NCI-H1417 (cell line): Measurements from ENCODE around the gene ZNF804B.

ENCODE experiments used
- DNase-seq, 3 experiments: peaks; one replicate each; lab custom pipeline; 2025; lab: John Stamatoyannopoulos, UW

The ZNF804B gene

DNA sequence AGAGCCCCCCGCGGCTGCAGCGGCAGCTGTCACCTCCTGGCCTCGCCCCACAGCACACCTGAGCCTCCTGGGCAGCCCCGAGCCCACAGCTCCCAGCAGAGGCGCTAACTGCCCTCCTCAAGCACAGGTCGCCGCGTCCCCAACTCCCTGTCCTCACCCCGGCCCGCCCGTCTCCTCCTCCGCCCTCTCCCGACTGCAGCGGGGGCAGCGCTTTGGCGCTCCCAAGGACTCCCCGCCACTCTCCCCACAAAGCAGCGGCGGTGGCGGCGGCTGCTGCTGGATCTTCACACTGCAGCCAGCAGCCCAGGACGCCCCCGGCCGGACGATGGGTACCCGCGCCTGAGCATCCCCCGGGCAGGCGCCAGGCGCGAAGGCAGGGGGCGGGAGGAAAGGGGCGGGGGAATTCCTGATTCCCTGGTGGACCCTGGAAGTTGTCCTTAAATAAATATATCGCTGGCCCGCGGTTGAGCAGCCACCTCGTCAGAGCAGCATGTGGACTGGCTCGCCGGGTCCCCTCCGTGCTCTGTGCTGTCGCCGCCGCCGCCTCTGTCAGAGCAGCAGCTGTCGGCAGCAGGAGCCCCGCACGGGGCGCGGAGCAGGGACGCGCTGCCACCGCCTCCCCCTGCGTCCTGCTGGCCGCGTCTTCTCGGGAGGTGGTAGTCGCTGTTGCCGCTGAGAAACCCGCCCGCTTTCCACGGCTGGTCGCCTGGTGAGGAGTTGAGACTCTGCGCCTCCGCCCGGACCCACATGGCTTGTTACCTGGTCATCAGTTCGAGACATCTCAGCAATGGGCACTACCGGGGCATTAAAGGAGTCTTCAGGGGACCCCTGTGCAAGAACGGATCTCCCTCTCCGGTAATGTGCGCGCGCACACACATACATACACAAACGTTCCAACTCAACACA, at the start of gene ZNF804B:
ZNF804B (plus strand) TSS at position 471 of the 906 bp plus-strand sequence; CDS start at position 748, 277 bp downstream.
- peak; percentile 34 to 94 (median 91) for DNase-seq

DNA sequence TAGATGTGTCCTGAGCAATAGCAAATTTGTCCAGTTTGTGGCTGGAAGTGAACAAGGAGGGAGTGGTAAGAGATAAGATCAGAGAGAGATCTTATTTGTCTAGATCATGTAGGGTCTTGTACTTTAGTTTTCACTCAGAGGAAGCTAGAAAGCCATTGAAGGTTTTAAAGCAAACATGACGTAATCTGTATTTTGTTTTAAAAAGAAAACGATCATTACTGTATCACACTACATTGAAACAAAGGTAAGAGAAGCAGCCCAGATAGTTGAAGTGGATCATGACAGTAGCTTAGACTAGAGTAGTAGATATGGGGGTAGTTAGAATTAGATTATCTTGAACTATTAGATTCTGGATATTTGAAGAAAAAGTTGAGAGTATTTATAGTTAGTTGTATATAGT, 23.6 kb upstream of the ZNF804B start:
- DNase-seq, result no peak

DNA sequence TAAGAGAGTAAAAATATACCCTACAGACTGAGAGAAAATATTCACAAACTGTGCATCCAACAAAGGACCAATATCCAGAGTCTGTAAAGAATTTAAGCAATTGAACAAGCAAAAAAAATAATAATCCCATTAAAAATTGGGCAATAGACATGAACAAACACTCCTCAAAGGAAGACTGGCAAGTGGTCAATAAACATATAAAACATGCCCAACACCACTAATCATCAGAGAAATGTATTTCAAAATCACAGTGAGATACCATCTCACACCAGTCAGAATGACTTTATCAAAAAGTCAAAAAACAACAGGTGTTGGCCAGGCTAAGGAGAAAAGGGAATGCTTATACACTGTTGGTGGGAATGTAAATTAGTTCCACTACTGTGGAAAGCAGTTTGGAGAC, 21.9 kb upstream of the ZNF804B start:
- DNase-seq, result no peak

DNA sequence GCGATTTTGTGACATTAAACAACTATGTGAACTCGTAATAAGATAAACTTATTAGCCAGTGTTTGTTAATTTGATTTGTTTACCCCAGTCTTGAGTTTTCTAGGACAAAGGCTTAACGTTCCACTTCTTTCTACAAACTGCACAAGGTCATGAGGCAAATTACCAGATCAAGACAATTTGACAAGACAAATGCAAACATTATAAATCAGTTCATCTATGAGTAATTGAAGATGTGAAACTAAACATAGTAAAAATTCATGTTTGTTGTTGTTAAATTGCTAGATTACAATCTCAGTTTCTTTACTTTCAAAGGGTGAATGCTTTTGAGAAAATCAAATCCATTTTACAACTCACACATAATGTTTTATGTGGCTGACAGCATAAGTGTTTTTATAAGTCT, 13.4 kb upstream of the ZNF804B start:
- DNase-seq, result peak in 1 of 3 experiments; percentile 73

DNA sequence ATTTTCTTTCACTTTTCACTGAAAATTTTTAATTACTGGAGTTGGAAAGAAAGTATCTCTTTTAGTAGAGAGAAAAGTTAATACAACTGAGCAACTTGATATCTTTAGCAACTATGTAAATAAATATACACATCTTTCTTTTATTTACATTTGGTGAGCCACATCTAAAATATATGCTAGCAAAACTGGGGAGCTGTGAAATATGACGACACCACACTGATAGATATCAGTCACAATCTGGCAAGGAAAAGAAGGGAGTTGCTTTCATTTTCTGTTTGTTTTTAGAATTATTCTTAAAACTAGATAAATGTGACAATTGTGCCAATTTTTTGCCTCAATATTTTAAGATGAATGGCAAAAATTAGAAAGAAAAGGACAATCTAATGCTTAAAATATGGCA, 2.7 kb upstream of the ZNF804B start:
- DNase-seq, result no peak

DNA sequence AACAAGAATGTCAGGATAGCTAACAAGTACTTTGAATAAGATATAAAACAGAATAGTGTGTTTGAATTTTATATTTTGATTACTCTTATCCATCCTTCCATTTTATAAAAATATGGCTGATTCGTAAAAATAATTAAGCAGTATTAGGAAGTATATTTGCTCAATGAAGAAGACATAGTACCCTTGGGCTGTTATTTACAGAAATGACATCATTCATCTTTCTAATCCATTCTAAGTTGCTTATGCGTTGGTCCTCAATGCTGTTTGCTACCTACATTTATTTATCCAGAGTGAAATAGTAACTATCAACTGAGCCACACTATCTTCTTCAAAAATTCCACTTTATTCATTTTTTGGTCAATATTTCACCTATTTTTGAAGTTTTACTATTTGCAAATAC, 2.1 kb upstream of the ZNF804B start:
- peak in 1 of 3 experiments; percentile 73 for DNase-seq

DNA sequence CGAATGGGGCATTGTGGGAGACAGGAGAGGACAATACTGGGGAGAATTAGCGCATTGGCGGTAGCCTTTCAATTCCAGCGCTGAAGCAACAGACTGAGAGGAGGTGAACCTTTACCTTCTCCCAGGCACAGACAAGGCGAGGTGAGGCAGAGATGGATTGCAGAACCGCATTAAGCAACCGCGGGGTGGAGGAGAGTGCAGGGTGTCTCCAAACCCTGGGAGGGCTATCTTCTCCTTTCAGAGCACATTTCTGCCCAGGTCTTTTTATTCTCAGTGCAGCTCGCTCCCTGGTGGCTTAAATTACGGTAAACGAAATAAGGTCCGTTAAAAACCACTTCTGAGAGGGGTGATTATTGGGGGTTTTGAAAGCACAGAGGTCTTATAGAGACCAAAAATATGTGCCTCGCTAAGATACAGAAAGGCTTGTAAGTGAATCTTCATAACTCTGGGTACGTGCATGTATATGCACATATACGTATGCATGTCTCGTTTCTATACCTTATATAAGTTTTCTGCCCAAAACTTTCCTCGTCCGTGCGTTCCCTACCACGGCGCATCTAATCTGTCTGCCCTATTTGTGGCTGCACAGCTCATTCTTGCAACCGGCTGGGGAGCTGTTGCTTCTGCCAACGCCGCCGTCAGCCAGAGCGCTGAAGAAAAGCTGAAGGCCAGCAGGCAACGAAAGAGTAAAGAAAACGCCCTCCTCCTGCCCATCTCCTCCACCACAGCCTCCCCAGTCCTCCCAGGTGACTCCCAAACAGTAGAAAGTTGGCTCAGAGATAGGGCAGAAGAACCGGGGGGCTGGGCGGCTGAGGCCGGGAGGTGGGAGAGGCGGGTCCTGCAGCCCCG, 895 bp upstream of the ZNF804B start:
- peak; percentile 41 to 91 (median 90) for DNase-seq

DNA sequence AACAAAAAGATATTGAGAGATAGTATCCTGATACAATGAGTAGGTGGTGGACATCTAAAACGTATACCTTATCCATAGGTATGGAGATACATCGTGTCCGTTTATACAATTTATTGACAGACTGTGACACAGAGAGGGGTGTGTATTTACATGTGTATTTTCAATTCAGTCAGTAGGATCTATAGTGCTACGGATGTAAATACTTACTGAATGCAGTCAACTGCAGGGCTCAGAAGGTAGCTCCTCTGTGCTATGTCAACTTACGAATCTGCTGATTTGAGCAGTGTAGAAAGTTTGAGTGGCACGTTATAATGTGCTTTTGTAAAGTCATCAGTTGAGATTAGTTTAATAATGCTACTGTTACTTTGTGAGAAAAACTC, 626 bp downstream of the ZNF804B start:
- no peak for DNase-seq

DNA sequence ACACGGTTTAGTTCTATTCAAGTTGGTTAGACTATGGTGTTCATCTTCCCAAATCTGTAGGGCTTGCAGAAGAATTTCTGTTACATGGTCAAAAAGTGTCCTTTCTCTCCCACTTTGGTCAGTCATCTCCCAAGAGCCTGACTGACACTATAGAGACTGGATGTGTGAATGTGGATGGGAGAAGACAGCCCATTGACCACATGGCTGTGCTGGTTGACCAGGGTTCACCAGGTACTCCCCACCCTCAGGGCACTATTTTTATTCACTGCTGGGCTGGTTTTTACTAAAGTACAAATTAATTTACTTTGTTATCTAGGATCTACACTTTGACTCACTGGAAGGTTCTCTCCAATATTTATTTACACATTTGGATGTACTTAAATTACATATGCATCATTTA, 2.3 kb downstream of the ZNF804B start:
- peak in 1 of 3 experiments; percentile 44 for DNase-seq

DNA sequence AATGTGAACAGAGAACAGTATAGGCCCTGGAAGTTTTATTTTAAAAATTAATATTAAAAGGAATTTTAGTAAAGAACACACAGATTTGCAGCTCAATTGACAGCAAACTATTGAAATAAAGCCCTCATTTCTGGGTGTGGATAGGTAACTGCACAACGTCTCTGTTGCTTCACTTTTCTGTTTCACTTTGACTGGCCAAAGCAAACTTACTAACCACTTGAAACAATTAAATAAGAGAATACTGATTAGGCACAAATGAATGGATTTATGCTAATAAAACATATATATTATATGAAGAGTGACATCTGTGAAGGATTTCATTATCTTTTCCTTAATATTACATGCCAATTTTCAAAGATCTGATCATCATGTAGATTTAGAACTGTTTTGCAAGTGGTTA, 11.9 kb downstream of the ZNF804B start:
- DNase-seq, result no peak

DNA sequence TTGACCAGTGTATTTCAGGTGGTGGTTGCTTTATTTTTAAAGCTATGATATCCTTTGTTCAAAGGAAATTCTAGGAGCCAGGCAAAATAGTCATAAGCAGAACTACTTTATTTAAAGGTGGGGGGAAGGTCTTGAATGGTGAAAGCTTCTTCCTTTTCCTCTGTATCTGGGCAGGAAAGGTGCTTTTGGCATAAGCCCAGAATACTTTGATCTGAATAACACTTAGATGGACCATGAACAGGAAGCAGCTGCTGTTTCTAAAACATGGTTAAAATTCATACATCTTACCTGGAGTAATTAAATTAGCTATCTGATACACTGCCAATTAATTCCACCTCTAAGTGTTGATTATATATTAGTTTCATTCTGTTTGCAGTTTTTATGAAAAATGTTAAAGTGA, 13.3 kb downstream of the ZNF804B start:
- peak in 1 of 3 experiments; percentile 63 for DNase-seq

DNA sequence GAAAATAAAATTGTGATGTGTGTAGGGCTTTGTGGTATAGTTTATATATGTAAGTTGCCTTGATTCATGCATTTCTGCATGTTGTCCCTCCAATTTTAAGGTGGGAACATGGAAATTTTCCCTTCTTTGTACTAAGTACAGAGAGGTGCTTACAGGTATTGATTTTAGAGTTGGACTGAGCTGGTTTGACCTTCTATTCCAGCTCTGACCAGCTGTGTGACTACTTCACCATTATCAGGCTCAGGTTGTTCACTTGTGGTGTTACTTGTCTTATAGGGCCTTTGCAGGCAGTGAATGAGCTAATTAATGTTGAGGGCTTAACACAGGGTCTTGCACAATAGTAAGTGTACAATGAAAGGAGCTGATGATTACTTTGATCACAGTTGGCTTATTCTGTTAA, 16.3 kb downstream of the ZNF804B start:
- DNase-seq, result peak in 1 of 3 experiments; percentile 42

DNA sequence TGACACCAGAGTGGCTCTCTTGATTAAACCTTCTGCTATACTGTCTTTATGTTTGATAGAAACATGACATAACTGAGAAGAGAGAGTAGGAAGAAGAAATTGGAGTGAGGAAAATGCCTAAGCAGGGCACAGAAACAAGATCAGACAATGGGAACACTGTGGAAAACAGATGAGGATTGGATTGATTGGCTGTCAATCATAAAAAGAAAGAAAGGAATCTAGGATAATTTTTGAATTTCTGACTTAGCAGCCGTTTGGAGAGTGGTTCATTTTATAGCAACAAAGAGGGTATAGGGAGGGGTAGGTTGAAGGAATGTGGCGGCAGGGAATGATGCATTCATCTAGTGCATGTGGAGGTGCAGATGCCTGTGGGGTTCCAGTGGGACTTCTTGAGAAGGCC, 28.3 kb downstream of the ZNF804B start:
- no peak for DNase-seq

DNA sequence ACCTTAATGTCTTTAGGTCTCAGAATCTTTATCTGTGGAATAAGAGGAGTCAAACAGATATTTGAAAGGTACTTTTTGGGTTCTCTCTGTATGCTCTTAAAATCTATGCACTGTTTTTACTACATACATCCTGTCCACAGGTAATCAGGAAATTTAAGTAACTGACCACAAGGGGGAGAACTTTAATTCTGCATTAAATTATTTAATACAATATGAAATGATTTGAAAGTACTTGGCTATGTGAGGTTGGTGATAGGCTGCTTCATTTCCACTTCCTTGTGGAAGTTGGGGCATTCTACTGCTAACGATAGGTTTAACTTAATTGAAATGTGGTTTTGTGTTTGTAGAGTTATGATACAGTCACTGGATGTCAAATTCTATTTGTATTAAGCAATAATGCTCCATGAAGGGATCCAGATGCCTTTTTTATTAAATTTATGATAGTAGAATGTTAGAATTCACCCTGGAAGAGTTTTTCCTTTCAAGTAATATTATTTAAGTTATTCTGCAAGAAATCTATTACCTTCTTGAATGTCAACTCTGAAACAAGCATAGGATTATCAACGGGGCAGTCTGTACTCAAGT, 30.1 kb downstream of the ZNF804B start:
- peak in 2 of 3 experiments; percentile 47 to 70 for DNase-seq

DNA sequence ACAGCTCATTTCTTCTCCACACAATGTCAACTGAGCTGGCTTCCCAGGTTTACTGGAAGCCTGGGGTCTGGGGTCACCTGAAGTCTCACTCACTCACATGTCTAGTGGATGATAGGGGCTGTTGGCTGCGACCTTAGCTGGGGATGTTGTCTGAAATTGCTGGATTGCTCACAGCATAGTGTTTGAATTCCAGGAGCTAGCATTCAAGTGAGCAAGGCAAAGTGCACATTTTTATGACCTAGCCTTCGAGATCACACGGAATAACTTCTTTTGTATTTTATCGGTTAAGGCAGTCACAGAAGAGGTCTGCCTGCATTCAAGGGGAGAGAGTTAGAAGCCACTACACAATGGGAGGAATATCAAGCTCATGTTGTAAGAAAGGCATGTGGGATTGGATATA, 32.4 kb downstream of the ZNF804B start:
- DNase-seq, result no peak

DNA sequence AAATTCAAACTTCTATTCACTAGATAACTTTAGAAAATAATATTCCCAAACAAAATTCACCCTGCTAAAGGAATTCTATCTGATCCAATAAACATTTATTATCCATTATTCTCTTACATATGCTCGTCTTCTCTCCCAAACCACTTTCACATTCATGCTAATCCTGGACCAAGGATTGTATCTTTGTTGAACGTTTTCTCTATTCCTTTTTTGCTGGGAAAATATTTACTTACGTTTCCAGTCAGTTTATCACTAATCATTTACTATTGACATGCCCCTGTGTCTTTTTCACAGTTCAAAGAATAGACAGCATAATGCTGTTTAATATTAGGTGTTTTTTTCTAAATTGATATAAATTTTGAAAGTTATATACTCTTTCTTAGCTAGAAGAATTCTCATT, 32.9 kb downstream of the ZNF804B start:
- DNase-seq, result no peak

DNA sequence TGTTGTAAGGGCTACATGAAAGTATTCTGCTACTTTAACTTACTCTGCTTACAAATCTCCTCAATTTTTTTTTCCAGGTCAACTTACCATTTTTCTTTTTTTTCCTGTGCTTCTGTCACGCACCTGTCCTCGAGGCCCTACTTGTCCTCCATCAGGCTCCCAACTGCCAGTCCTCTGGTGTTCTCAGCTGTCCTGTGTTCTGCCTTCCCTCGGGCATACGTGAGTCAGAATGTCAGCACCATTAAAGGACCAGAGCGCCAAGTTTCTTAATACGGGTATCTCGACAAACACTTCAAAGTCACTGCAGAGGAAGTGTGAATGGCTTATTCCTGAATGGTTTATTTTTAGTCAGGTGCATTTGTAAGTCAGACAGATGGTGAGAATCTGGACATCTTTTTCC, 36.1 kb downstream of the ZNF804B start, which contains the start of gene TEX47:
TEX47 (minus strand) TSS at position 185 of the 400 bp plus-strand sequence. CDS start 795 bp downstream, outside the sequence.
- peak in 2 of 3 experiments; percentile 40 to 43 for DNase-seq

DNA sequence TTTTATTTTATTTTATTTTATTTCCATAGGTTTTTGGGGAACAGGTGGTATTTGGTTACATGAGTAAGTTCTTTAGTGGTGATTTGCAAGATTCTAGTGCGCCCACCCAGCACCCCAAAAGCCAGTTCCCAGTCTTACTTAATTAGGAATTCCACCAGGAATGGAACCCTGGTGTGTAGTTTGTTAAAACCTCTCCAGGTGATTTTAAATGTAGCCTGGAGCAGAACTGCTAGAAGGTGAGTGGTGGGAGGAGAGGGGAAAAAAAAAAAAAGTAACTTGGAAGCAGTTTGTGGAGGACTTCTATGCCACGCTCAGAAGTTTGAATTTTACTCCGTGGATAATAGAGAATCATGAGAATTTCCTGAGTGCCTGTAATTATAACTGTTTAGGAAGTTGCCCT, 41.5 kb downstream of the ZNF804B start:
- no peak for DNase-seq

DNA sequence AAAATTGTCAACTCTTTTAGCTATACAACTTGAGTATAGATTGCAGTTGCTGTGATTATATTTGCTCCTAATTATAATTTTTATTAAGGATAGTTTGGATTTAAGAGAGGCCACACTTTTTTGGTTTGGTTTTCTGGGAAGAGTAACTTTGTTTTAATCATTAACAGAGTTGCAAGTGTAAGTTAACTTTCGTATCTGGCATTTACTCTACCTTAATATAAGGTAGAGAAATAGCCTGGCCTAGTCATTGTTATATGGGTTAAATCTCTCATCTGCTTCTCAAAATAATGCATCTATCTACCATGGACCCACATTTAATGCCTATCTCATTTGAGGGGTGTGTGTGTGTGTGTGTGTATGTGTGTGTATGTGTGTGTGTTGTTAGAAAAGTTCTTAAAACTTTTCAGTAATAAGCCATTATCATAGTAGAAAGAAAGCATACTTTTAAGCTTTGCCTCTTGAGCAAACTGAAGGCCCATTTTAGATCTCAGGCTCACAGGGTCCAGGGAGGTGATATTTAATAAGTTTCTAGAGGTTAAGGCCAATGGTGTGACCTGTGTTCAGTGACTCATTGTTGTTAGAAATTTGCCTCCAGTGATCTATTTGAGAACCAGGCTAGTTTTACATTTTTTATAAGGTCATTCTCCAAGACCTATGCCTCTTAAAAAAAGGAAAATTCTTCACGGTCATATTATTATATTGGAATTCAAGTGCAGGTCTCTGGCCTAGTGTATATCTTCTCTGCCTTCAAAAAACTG, 47.0 kb downstream of the ZNF804B start:
- DNase-seq, result no peak

DNA sequence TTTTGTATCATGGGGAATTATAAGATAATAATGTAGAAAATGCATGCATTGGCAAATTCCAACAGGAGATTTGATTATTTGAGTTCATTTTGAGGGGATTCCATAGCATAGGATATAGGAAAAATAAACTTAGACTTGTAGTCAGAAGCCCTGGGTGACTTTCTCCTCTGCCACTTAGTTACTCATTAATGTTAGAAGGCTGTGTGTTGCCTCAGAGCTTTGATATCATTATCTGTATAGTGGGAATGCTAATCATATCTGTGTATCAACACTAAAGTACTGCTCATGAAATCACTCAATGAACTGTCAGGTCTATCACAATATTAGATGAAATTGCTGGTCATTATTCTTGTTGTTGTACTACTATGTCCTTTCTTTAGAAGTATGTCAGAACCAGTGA, 59.1 kb downstream of the ZNF804B start:
- DNase-seq, result no peak

DNA sequence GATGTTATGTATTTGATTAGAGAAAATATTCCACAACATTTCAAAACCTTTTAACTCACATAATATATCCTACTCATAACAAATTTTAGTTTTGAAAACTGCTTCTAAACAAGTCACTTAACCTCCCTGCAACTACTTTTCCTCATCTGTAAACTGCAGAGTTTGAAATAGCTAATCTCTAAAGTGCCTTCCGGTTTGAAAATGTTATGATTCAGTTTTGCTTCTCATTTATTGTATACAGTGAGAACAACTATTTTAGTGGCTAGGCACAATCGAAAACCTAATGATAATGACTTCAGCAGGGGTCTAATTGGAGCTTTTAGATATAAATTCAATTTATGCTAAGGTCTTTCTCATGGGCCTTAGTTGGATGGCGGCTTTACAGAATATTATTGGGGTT, 66.7 kb downstream of the ZNF804B start:
- DNase-seq, result no peak
